Ecto neural progenitor cell (in vitro differentiated cells): ENCODE data around the gene PRKCA.

Source experiments
- DNase-seq: peaks from one replicate; pipeline ENCODE4 v3.0.0-alpha.2; 2018; ENCODE audit warnings: low spot score

PRKCA gene

GRCh38 chr17:66625311-66625767 is 322.9 kb downstream of the PRKCA start:
- DNase-seq = no peak

GRCh38 chr17:66627985-66628384 is 325.6 kb downstream of the PRKCA start:
- DNase-seq = no peak

- DNase-seq = no peak
These were observed 327.3 kb downstream of the PRKCA start for GRCh38 chr17:66629762-66630161.

- no peak for DNase-seq
These were observed 328.0 kb downstream of the PRKCA start for GRCh38 chr17:66630379-66630778.

GRCh38 chr17:66630828-66631472 is 328.5 kb downstream of the PRKCA start:
- DNase-seq = no peak

- DNase-seq = no peak
These were observed 330.3 kb downstream of the PRKCA start for GRCh38 chr17:66632731-66633130.

GRCh38 chr17:66633317-66633965 is 331.0 kb downstream of the PRKCA start:
- DNase-seq = no peak

- no peak for DNase-seq
These were observed 331.8 kb downstream of the PRKCA start for GRCh38 chr17:66634193-66634592.

GRCh38 chr17:66635386-66636045 is 333.1 kb downstream of the PRKCA start:
- DNase-seq = no peak

- DNase-seq = no peak
These were observed 333.7 kb downstream of the PRKCA start for GRCh38 chr17:66636111-66636510.

- DNase-seq = no peak
These were observed 335.1 kb downstream of the PRKCA start for GRCh38 chr17:66637491-66637890.

- DNase-seq = no peak
These were observed 336.5 kb downstream of the PRKCA start for GRCh38 chr17:66638707-66639479.

- DNase-seq = no peak
These were observed 341.6 kb downstream of the PRKCA start for GRCh38 chr17:66643815-66644710.

GRCh38 chr17:66645259-66645658 is 342.8 kb downstream of the PRKCA start:
- no peak for DNase-seq

- DNase-seq = no peak
These were observed 345.1 kb downstream of the PRKCA start for GRCh38 chr17:66647391-66647983.

GRCh38 chr17:66649818-66650543 is 347.6 kb downstream of the PRKCA start:
- no peak for DNase-seq

- no peak for DNase-seq
These were observed 348.1 kb downstream of the PRKCA start for GRCh38 chr17:66650544-66650877.

- DNase-seq = no peak
These were observed 350.6 kb downstream of the PRKCA start for GRCh38 chr17:66652840-66653507.

- no peak for DNase-seq
These were observed 351.8 kb downstream of the PRKCA start for GRCh38 chr17:66654106-66654740.
